CD4-positive, alpha-beta T cell treated with Interleukin-15 for 4 hours (primary cell): ENCODE measurements around the gene GDA.
"Not testable (repeated sequence)": the region's sequence is repeated elsewhere in the genome, so short reads cannot be mapped to it uniquely, and the experiment has no call there.

Experiments used
- DNase-seq: peaks from one replicate; pipeline ENCODE4 v3.0.0-alpha.2; 2020; ENCODE audit warnings: low spot score

The GDA gene

GRCh38 chr9:72207278-72207677, 58.0 kb downstream of the GDA start:
- no peak for DNase-seq

- no peak for DNase-seq
These were observed 61.3 kb downstream of the GDA start for GRCh38 chr9:72210522-72210921.

- no peak for DNase-seq
These were observed 61.8 kb downstream of the GDA start for GRCh38 chr9:72211047-72211446.

- DNase-seq = no peak
These were observed 64.7 kb downstream of the GDA start for GRCh38 chr9:72213906-72214305.

GRCh38 chr9:72217306-72217842, 68.1 kb downstream of the GDA start:
- no peak for DNase-seq

- no peak for DNase-seq
These were observed 71.3 kb downstream of the GDA start for GRCh38 chr9:72220589-72220988.

GRCh38 chr9:72226146-72226812, 77.0 kb downstream of the GDA start:
- DNase-seq = no peak

- DNase-seq = no peak
These were observed 79.0 kb downstream of the GDA start for GRCh38 chr9:72228282-72228681.

- no peak for DNase-seq
These were observed 83.5 kb downstream of the GDA start for GRCh38 chr9:72232778-72233177.

GRCh38 chr9:72247549-72247948, 98.3 kb downstream of the GDA start:
- no peak for DNase-seq

- no peak for DNase-seq
These were observed 102.3 kb downstream of the GDA start for GRCh38 chr9:72251589-72251988.

- DNase-seq = no peak
These were observed 105.8 kb downstream of the GDA start for GRCh38 chr9:72254901-72255545.

- no peak for DNase-seq
These were observed 106.3 kb downstream of the GDA start for GRCh38 chr9:72255569-72255968.

- DNase-seq = no peak
These were observed 107.7 kb downstream of the GDA start for GRCh38 chr9:72256931-72257330.

GRCh38 chr9:72257814-72258213, 108.6 kb downstream of the GDA start:
- no peak for DNase-seq

GRCh38 chr9:72262063-72262462, 112.8 kb downstream of the GDA start:
- DNase-seq = no peak

- no peak for DNase-seq
These were observed 114.3 kb downstream of the GDA start for GRCh38 chr9:72263572-72263971.

- DNase-seq = no peak
These were observed 119.7 kb downstream of the GDA start for GRCh38 chr9:72268961-72269360.

GRCh38 chr9:72270359-72270758, 121.1 kb downstream of the GDA start:
- not testable (repeated sequence) for DNase-seq

- DNase-seq = peak; percentile 67
These were observed 122.6 kb downstream of the GDA start for GRCh38 chr9:72271613-72272478.

GRCh38 chr9:72274441-72274840, 125.2 kb downstream of the GDA start:
- DNase-seq = no peak

GRCh38 chr9:72274916-72275315, 125.7 kb downstream of the GDA start:
- DNase-seq = no peak

- no peak for DNase-seq
These were observed 127.2 kb downstream of the GDA start for GRCh38 chr9:72276429-72276828.
